Natural killer cell (primary cell): ENCODE results near the gene PPFIA3. TPM values are rescaled to one million over a fixed set of nuclear protein-coding genes. Genes with fewer than 3 reads are reported as not detected.
"Not testable (repeated sequence)": the region's sequence is repeated elsewhere in the genome, so short reads cannot be mapped to it uniquely, and the experiment has no call there.

Experiments used
- ATAC-seq, 3 donors: fragments of 150-1000 bp in 2 of 3; fragments of 200-7000 bp in 1 of 3; cut with Tn5 transposase; 1 replicate in 1 of 3; 2 replicates in 2 of 3; pipeline ENCODE4 v1.10.0; 2021; ENCODE audit warnings: mild to moderate bottlenecking in 2 of 3, moderate library complexity in 2 of 3
- DNase-seq, 2 donors: peaks; one replicate each; pipeline versions ENCODE4 v3.0.0 to v3.0.0-alpha.2; 2013 to 2021; ENCODE audit warnings: mixed read lengths in 1 of 2
- H3K27ac ChIP-seq: one replicate; pipeline ENCODE4 v1.5.1; 2013; ENCODE audit warnings: mild to moderate bottlenecking, low read length
- H3K27me3 ChIP-seq: one replicate; pipeline ENCODE4 v1.6.1; 2013; ENCODE audit warnings: low read length; ENCODE audit not compliant: control insufficient read depth, insufficient read depth
- H3K36me3 ChIP-seq: one replicate; pipeline ENCODE4 v1.6.1; 2013; ENCODE audit warnings: low read length; ENCODE audit not compliant: control insufficient read depth, insufficient read depth
- H3K4me1 ChIP-seq: one replicate; pipeline ENCODE4 v1.6.1; 2013; ENCODE audit warnings: low read length; ENCODE audit not compliant: control insufficient read depth, insufficient read depth
- H3K4me3 ChIP-seq: one replicate; pipeline ENCODE4 v1.5.1; 2013; ENCODE audit warnings: low read length
- H3K9me3 ChIP-seq: one replicate; pipeline ENCODE4 v1.6.1; 2013; ENCODE audit warnings: low read length; ENCODE audit not compliant: control insufficient read depth, insufficient read depth
- H3K27ac Mint-ChIP-seq, 2 donors: one replicate each; pipeline ENCODE4 v1.8.0; 2022; ENCODE audit warnings: mild to moderate bottlenecking in 2 of 2, mixed read lengths in 2 of 2, moderate library complexity in 1 of 2
- H3K27me3 Mint-ChIP-seq, 2 donors: one replicate each; pipeline ENCODE4 v1.8.0; 2022; ENCODE audit warnings: low read depth in 2 of 2, mixed read lengths in 2 of 2
- H3K36me3 Mint-ChIP-seq: one replicate; pipeline ENCODE4 v1.8.0; 2022; ENCODE audit warnings: mixed read lengths
- H3K4me1 Mint-ChIP-seq, 2 donors: one replicate each; pipeline ENCODE4 v1.8.0; 2022; ENCODE audit warnings: mixed read lengths in 2 of 2
- H3K4me3 Mint-ChIP-seq: one replicate; pipeline ENCODE4 v1.8.0; 2022; ENCODE audit warnings: mild to moderate bottlenecking, moderate library complexity, mixed read lengths
- H3K9me3 Mint-ChIP-seq, 2 donors: one replicate each; pipeline ENCODE4 v1.8.0; 2022; ENCODE audit warnings: mixed read lengths in 2 of 2
- CTCF ChIP-seq: fragments of 200-600 bp; IDR thresholded peaks from one replicate; pipeline ENCODE4 v1.8.0; 2022; ENCODE audit warnings: antibody characterized with exemption
- WGBS: methylation state at CpG from one replicate; pipeline ENCODE4 v1.1.7; 2013; ENCODE audit warnings: missing lambda C conversion rate; ENCODE audit not compliant: insufficient coverage; 5-methylcytosine and 5-hydroxymethylcytosine counted together
- intact Hi-C: fragments of 100-400 bp; cut with micrococcal nuclease; formaldehyde crosslinking; loops from one replicate; pipeline ENCODE4 v1.14.2; 2022
- total RNA-seq, 4 donors: library from RNA; stranded (reverse); fragments of 120-200 nt in 1 of 4; gene quantifications; one replicate each; pipeline versions ENCODE4 v1.2.3 to v1.2.4, GENCODE V29; 2013 to 2022

PPFIA3 gene
- total RNA-seq, 3 donors from 2014 or later (not counting 1 experiment from before 2014, with no cell fraction given), result 5.3 to 5.5 (median 5.3) TPM

- DNase-seq, result peak; percentile 97 to 98
- no peaks in the 10 kb centered on the region for H3K27me3 ChIP-seq
- H3K27ac ChIP-seq, result peak within 1 kb of the TSS; percentile 96
- H3K36me3 ChIP-seq, result no peaks in the 10 kb centered on the region
- peaks cover 0 to 8% of the 10 kb centered on the region in 2 donors for H3K27me3 Mint-ChIP-seq
- no peaks in the 10 kb centered on the region for H3K9me3 Mint-ChIP-seq
- H3K4me3 Mint-ChIP-seq, result peak within 1 kb of the TSS; percentile 88
- TF ChIP-seq CTCF, result peak; percentile 19
- WGBS, result under 1% methylated on average over 85 of the region's 85 CpGs
- H3K4me1 Mint-ChIP-seq, result peaks cover 20 to 56% of the 10 kb centered on the region in 2 donors
- H3K27ac Mint-ChIP-seq, result peak within 1 kb of the TSS; percentile 93 to 96
- peaks cover 32% of the 10 kb centered on the region for H3K4me1 ChIP-seq
- no peaks in the 10 kb centered on the region for H3K36me3 Mint-ChIP-seq
- peak within 1 kb of the TSS; percentile 59 for H3K4me3 ChIP-seq
- intact Hi-C loops, result loop anchor here (1.0 kb wide), 1 partner anchor 10 kb away; no protein-coding TSS in a partner anchor
- ATAC-seq, result peak; percentile 82 to 92 (median 82)
- no peaks in the 10 kb centered on the region for H3K9me3 ChIP-seq
Observed at GRCh38 chr19:49118565-49119410, 556 bp upstream of the PPFIA3 start, which contains the start of gene C19orf73. TSS of gene C19orf73 (minus strand) at chr19:49119143. CDS start at chr19:49119022, 121 bp downstream.

- 23% methylated on average over 16 of the region's 16 CpGs for WGBS
- Histone ChIP-seq H3K4me3 (no peak overlapping the region), H3K4me1 (peaks cover 22% of the 10 kb centered on the region), H3K36me3 (no peaks in the 10 kb centered on the region), H3K27me3 (no peaks in the 10 kb centered on the region), H3K27ac (no peak overlapping the region), H3K9me3 (no peaks in the 10 kb centered on the region)
- Mint-ChIP-seq H3K4me3 (peak overlapping the region; percentile 72), H3K9me3 (no peaks in the 10 kb centered on the region), H3K27me3 (peaks cover 0 to 8% of the 10 kb centered on the region in 2 donors), H3K36me3 (no peaks in the 10 kb centered on the region), H3K27ac (peak overlapping the region; percentile 2 to 96), H3K4me1 (peaks cover 13 to 45% of the 10 kb centered on the region in 2 donors)
- ATAC-seq (no peak), DNase-seq (no peak)
- intact Hi-C loops, result no loop called here
- no peak for TF ChIP-seq CTCF
Observed at GRCh38 chr19:49120325-49120683, 960 bp downstream of the PPFIA3 start.

GRCh38 chr19:49120868-49121267 lies 1.5 kb downstream of the PPFIA3 start:
- Histone ChIP-seq H3K27ac (no peak overlapping the region), H3K4me1 (peaks cover 22% of the 10 kb centered on the region), H3K9me3 (no peaks in the 10 kb centered on the region), H3K36me3 (no peaks in the 10 kb centered on the region), H3K27me3 (no peaks in the 10 kb centered on the region), H3K4me3 (no peak overlapping the region)
- H3K4me3 Mint-ChIP-seq, result peak overlapping the region; percentile 72
- H3K9me3 Mint-ChIP-seq, result no peaks in the 10 kb centered on the region
- ATAC-seq (no peak), DNase-seq (no peak)
- H3K4me1 Mint-ChIP-seq, result peaks cover 11 to 43% of the 10 kb centered on the region in 2 donors
- peak overlapping the region; percentile 2 to 96 for H3K27ac Mint-ChIP-seq
- H3K36me3 Mint-ChIP-seq, result no peaks in the 10 kb centered on the region
- intact Hi-C loops, result no loop called here
- no peak for TF ChIP-seq CTCF
- 92% methylated on average over 2 of the region's 2 CpGs for WGBS
- H3K27me3 Mint-ChIP-seq, result peaks cover 0 to 8% of the 10 kb centered on the region in 2 donors

- H3K36me3 Mint-ChIP-seq, H3K9me3 ChIP-seq, H3K4me3 ChIP-seq, intact Hi-C loops, DNase-seq, H3K27me3 ChIP-seq, H3K27ac ChIP-seq, H3K36me3 ChIP-seq, ATAC-seq, H3K27me3 Mint-ChIP-seq, H3K9me3 Mint-ChIP-seq, H3K27ac Mint-ChIP-seq: not testable (repeated sequence)
- WGBS, result 85% methylated on average over 10 of the region's 10 CpGs
- peaks cover 22% of the 10 kb centered on the region for H3K4me1 ChIP-seq
- H3K4me3 Mint-ChIP-seq, result peak overlapping the region; percentile 31
- peaks cover 11 to 37% of the 10 kb centered on the region in 2 donors for H3K4me1 Mint-ChIP-seq
Observed at GRCh38 chr19:49121841-49122240, 2.5 kb downstream of the PPFIA3 start.

GRCh38 chr19:49123285-49123684 lies 3.9 kb downstream of the PPFIA3 start:
- H3K4me3 ChIP-seq, H3K36me3 Mint-ChIP-seq, H3K9me3 Mint-ChIP-seq, DNase-seq, H3K27me3 Mint-ChIP-seq, H3K27ac ChIP-seq, H3K27ac Mint-ChIP-seq, ATAC-seq, H3K9me3 ChIP-seq, H3K36me3 ChIP-seq, H3K4me3 Mint-ChIP-seq, intact Hi-C loops, H3K27me3 ChIP-seq: not testable (repeated sequence)
- WGBS, result 92% methylated on average over 11 of the region's 11 CpGs
- peaks cover 6 to 29% of the 10 kb centered on the region in 2 donors for H3K4me1 Mint-ChIP-seq
- H3K4me1 ChIP-seq, result peaks cover 24% of the 10 kb centered on the region
